Fibroblast of the conjunctiva (primary cell): ENCODE data around the gene TH.

Experiments used
- DNase-seq: peaks from one replicate; pipeline ENCODE4 v3.0.0-alpha.2; 2010; ENCODE audit warnings: low read depth

The TH gene

GRCh38 chr11:2142300-2142759 lies 29.3 kb downstream of the TH start:
- DNase-seq: no peak

- DNase-seq: no peak
Observed at GRCh38 chr11:2140411-2141400, 30.9 kb downstream of the TH start.

DNA sequence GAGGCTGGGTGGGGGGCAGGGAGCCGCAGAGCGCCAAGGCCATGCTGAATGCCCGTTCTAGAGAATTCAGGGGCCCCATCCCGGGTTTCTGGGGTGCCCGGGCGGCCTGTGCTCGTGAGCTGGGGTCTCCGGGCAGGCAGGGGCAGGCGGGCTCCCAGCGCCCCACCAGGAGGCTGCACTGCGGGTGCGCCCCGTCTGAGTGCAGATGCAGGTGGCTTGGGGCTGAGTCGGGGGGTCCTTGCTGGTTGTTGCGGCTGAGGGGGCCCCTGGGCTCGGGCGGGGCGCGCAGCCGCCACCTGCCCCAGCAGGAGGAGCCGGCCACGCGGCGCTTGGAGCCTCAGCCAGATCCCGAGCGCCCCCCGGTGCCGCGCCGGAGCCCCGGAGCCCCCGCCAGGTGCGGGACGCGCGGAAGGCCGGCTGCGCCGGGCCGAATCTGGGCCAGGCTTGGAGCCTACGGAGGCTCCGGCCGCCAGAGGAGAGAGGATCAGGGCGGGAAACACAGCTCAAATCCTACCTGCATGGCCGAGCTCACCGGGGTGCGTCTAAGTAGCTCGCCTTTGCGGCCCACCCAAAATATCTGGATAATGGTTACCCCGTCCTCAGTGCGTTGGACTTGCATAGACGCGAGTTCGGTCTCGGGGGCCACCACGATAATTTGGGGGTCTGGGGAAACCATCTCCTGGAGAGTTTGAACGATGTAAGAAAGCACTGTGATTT lies 31.8 kb downstream of the TH start:
- DNase-seq: no peak

- no peak for DNase-seq
Observed at GRCh38 chr11:2139123-2139521, 32.5 kb downstream of the TH start, which contains the start of gene IGF2. Gene IGF2, minus strand, starts transcription at chr11:2139389. Its CDS starts 3,866 bp downstream, at chr11:2135523.

DNA sequence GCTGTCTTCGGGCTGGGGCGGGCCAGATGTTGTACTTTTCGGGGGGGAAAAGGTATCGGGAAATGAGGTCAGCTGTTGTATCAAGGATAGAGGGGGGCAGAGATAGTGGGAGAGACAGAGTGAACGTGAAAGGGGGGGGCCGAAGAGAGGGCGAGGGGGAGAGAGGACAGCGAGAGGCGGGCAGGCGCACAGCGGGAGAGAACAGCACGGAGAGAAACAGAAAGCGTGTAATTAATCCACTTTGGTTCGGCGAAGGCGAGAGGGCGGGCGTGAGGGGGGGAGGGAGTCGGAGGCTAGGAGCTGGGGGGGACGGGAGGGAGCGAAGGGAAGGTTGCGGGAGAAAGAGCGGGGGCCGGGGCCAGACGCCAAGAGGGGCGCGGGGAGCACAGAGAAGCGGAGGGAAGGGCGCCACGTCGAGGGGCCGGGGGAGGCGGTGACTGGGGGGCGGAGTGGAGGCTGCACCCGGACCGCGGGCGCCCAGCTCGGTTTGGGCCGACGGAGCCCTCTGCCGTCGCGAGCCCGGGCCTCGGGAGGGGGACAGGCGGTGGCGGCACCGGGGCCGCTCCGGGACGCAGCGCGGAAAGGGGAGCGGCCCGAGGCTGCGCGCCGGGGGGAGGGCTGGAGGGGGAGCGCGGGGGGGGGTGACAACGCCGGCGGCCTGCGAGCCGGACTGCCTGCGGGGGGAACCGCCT lies 33.0 kb downstream of the TH start:
- no peak for DNase-seq

GRCh38 chr11:2138068-2138430 lies 33.6 kb downstream of the TH start:
- no peak for DNase-seq

DNA sequence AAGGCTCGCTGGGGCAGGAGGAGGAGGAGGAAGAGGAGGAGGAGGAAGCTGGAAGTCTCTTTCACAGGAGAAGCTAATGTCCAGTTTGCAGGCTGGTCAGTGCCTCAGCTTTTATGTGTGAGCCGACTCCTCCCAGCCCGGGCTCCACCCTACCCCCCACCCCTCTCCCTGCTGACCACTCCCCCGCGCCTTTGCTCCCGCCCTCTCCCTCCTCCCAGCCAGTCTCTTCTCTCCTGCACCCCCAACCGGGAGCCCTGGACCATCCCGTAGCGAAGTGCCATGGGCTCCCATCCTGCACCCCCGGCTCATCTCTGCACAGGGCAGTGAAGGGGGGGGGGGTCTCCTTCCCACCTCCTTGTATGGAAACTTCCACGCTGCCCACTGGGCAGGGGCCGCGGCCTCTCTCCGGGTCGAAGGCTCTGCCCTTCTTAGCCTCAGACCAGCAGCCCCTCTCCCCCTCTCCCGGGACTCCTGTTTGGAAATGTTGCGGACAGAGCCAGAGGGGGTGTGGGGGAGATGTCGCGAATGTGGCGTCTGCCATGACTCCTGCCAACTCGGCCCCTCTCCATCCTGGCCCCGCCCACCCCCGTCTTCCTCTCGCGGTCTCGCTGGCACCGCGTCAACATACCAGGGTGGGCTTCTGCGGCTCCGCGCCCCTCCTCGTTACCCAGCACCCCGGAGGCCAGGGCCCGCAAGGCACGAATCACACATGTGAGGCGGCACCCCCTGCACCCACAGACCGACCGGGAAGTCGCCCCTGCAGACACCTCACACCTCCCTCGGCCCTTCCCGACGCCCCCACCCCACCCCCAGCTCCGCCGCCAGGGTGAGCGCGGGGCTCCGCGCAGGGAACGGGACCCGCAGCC lies 34.2 kb downstream of the TH start:
- peak; percentile 72 for DNase-seq

GRCh38 chr11:2136952-2137201 lies 34.7 kb downstream of the TH start:
- DNase-seq: no peak

DNA sequence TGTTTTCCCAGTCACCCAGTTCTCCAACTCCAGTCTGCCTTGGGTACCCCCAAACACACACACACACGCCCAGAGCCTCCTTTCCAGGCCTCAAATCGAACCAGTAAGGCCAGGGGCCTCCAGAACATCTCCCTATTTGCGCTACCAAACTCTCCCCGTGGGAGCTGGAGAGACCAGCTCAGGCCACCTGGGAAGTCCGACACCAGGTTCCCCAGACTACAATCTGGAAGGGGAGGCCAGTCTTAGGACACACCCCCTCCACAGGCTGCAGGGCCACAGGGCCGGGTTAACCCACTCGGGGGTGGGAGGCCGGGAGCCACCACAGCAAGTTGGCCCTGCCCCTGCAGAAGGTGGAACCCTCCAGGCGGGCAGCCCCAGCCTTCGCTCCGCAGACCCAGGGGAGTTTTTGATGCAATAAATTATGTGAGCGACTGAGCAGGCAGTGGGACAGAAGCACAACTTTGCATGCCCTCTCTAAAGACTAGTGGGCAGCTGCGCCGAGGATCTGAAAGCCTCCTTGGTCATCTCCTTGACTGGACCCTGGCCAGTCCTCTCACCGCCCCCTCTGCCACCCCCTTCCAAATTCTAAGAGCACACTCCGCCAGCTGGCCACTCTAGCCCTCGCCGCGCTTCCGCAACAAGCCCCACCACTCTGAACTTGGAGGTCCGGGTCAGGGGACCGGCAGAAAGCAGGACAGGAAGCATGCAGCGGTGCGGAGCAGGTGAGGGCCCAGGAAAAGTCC lies 35.2 kb downstream of the TH start:
- no peak for DNase-seq

DNA sequence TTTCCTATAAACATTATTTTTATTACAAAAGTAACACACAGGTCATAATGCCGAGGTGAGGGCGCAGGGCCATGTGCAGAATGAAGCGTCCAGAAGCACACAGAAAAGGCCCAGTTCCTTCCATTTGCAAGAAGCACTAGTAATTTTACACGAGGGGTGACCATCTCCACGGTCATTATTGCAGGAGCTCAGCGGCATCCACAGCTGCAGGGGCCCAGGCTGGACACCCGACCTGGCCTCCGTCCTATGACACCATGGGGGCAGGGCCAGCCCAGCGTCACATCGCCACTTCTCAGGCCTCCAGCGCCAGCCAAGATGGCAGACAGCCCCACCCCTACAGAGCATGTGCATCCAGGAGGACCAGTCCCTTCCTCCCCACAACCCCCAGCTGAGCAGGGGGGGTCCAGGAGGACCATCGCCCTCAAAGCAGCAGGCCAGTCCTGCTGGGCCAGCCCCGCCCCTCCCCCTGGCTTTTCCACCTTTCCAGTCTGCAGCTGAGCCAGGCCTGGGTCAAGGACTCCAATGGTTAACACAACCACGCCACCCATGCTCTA lies 35.9 kb downstream of the TH start:
- no peak for DNase-seq

DNA sequence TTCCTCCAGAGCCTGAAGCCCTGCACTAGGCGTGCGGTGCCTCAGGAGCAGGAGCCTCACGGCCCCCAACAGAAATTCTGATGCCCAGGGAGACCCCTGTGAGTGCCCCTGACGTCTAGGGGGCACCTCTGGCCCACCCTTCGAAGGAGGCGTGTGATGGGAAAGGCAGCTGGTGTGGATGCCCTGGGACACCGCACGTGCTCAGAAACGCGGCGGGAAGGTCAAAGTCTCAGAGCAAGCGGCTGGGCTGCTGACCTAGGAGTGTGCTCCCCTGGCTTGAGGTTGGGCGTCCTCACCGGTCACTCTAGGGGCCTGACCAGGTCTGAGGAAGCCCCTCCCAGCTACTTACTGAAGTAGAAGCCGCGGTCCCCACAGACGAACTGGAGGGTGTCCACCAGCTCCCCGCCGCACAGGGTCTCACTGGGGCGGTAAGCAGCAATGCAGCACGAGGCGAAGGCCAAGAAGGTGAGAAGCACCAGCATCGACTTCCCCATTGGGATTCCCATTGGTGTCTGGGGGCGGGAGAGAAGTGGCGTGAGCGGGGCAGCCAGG lies 36.5 kb downstream of the TH start:
- DNase-seq: no peak

DNA sequence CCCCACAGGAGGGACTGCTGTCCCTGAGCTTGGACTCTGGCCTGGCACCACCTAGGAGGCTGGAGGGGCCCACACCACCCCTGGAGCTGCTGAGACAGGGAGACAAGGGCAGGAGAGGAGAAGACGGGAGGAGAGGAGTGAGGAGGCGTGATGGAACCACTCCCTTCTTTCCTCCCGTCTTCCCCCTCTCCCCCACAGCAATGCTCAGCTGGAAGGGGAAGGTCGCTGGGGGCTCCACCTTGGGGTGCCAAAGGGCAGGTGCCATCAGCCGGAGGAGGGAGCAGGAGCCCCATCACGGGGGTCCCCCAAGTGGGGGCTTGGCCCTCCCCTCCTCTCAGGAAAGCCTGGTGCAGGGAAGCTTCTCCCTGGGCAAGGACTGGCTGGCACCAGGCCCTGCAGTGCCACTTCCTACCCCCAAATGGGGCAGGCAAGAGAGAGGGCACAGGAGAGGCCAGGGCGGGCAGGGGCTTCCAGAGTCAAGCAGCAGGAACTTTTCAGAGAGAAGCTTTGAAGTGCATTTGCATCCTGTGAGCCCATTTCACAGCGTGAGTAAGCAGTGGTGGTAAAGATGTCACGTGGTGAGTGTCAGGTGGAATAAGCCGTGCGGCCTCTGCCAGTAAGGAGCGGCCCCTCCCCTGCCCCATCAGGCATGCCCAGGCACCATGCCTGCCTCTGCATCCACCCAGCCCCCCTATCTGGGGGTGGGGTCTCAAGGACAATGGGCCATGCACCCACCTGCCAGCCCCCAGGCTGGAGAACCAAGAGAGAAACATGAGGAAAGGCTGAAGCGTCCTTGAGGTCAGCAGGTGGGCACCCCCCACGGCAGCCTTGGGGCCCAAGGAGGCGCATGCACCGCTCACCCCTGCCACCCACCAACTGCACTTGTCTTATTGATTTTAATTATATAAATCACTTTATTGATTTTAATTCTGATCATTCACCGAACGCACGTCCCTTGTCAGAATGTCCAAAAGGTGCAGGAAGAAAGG lies 37.3 kb downstream of the TH start:
- DNase-seq: no peak

DNA sequence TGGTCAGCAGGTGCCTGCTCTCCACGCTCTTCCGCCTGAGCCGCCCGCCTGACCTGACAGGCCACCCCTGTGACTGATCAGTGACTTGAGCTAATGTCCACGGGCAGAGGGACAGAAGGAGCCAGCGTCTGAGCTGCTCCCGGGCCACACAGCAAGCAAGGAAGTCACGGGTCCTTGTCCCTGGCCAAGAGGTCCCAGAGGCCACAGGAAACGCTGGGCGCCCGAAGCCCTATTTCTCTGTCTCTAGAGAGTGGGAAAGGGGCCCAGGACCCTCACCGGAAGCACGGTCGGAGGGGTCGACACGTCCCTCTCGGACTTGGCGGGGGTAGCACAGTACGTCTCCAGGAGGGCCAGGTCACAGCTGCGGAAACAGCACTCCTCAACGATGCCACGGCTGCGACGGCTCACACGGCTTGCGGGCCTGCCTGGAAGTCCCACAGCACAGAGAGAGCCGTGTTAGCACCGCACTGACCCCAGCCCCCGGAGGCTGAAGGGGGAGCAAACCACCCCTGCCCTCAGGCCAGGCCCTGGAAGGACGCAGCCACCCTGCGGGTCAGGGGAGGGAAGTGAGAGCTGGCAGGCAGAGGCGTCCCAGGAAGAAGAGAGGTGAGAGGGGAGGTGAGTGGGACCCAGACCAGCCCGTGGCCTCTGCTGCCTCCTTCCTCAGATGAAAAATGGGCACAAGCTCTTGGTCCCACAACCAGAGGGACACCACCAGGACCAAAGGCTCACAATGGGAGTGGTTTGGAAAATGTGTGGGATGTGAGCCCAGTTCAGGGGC lies 38.2 kb downstream of the TH start:
- DNase-seq: no peak

- DNase-seq: no peak
Observed at GRCh38 chr11:2132874-2133240, 38.8 kb downstream of the TH start.

DNA sequence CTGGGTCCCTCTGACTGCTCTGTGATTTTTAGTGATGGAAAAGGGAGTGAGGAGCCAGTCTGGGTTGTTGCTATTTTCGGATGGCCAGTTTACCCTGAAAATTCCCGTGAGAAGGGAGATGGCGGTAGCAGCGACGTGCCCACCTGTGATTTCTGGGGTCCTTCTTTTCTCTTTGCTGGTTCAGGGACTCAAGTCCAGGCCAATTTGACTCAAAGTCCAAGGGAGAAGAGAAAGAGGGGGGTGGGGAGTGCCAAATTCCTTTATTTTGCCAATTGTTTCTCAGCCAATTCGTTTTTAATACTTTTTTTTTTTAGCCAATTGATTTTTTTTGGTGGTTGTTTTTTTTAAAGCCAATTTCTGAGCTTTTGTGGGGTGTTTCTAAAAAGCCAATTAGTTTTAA lies 39.4 kb downstream of the TH start:
- DNase-seq: no peak

- DNase-seq: no peak
Observed at GRCh38 chr11:2131371-2132236, 40.0 kb downstream of the TH start.

GRCh38 chr11:2130881-2131352 lies 40.7 kb downstream of the TH start:
- no peak for DNase-seq
